NK-92 treated with Interleukin-12 subunit alpha and Interleukin-12 subunit beta, amount 100 ng/mL, for 24 hours (cell line): ENCODE data around the gene DGCR8.

Source experiments
- DNase-seq: peaks from one replicate; lab custom pipeline; 2025; lab: John Stamatoyannopoulos, UW

The DGCR8 gene

DNA sequence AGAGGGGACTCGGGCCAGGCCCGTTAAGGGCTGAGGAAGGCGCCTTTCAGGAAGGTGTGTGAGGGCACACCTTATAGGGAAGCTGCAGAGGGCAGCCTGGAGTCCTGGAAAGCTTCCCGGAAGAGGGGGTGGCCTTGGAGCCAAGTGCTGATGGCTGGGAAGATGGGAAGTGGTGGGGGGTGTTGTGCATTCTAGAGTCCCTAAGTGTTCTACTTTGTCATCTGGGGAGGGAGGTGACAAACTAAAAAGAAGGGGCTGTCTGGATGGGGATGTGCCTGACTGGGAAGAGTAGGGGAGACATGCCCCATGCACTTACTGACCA is 58.3 kb downstream of the DGCR8 start:
- no peak for DNase-seq

DNA sequence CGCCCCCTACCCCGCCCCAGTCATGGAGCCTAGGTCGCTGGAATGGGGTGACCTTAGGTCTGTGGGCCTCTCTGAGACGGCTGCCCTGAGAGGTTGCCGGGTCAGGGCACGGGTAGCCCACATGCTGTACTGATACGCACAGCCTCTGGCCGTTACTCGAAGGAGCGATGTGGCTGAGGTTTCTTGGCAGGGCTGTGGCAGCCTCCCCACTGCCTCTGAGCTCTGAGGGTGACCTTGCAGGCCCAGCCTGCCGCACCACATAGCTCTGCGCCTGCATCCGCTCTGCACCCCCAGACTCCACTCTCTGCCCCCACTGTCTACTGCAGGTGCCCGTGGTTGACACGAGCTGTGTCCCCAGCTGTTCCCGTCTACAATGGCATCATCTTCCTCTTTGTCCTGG is 58.8 kb downstream of the DGCR8 start:
- no peak for DNase-seq

DNA sequence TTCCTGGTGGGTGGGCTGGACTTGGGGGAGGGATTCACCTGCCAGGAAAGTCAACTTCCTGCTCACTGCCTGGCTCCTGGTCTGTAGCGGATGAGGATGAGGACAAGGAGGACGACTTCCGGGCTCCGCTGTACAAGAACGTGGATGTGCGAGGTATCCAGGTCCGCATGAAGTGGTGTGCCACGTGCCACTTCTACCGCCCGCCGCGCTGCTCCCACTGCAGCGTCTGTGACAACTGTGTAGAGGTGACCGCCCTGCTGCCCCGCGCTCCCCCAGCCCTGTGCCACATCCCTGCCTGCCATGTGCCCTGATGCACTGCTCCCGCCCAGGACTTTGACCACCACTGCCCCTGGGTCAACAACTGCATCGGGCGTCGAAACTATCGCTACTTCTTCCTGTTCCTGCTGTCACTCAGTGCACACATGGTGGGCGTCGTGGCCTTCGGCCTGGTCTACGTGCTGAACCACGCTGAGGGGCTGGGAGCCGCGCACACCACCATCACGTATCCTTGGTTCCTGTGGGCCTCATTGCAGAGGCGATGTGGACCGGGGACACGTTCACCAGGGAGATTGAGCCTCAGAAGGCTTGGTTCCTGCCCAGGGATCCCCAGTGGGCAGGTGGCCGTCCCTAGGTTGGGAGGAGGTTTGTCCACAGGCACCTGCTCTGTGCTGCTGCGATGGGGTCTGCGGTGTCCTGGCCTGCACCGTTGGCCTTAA is 59.5 kb downstream of the DGCR8 start:
- DNase-seq, result no peak

DNA sequence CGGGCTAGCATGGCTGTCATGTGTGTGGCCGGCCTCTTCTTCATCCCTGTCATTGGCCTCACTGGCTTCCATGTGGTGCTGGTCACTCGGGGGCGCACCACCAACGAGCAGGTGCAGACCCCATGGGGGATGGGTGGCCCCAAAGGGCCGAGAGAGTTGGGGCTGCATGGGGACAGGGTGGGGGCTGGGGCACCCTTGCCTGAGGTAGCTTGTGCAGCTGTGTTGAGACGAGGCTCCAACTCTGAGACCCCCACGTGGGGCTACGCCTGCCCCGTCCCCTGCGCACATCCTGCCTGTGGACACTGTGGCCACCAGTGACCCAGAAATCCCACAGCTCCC is 60.0 kb downstream of the DGCR8 start:
- no peak for DNase-seq

DNA sequence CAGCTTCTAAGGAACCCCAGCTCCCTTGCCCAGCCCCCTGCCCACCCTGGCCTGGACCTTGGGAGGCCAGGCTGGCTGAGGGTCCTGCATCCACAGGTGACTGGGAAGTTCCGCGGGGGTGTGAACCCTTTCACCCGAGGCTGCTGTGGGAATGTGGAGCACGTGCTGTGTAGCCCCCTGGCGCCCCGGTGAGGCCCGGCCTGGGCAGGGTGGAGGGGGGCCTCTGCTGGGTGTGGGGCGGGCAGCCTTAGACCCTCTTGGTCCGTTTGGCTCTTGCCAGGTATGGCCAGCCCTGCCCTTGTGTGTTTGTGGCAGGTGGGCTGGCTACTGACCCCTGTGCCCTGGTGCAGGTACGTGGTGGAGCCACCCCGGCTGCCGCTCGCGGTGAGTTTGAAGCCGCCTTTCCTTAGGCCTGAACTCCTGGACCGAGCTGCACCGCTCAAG is 60.5 kb downstream of the DGCR8 start:
- DNase-seq, result no peak

DNA sequence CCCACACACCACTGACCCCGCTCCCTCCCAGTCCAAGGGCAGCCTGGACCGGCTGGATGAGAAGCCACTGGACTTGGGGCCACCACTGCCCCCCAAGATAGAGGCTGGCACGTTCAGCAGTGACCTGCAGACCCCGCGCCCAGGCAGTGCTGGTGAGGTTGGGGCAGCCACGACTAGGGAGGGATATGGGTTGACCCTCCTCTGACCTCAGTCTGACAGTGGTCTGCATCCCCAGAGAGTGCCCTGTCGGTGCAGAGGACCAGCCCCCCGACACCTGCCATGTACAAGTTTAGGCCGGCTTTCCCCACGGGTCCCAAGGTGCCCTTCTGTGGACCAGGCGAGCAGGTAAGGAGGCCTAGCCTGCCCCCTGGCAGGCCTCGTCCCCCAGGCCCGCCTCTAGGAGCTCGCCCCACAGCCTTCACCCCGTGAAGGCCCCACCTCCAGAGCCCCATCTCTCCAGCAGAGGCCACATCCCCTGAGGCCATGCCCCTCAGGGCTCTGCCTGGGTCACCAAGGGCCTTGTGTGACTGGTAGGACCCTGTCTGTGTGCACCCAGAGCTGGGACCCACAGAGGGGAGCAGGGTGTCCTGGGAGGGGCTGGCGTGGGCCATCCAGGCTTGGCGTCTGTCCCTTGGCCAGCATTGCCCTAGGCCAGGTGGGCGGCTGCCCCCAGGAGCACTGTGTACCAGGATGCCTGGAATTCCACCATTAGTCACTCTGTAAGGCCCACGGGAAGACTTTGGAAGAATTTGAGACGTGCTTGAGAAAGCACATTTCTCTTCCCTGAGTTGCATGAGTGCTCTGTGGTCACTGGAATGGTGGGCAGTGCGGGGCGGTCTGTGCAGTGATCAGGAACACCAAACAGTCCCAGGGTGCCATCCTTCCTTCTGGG is 61.4 kb downstream of the DGCR8 start:
- DNase-seq, result no peak

DNA sequence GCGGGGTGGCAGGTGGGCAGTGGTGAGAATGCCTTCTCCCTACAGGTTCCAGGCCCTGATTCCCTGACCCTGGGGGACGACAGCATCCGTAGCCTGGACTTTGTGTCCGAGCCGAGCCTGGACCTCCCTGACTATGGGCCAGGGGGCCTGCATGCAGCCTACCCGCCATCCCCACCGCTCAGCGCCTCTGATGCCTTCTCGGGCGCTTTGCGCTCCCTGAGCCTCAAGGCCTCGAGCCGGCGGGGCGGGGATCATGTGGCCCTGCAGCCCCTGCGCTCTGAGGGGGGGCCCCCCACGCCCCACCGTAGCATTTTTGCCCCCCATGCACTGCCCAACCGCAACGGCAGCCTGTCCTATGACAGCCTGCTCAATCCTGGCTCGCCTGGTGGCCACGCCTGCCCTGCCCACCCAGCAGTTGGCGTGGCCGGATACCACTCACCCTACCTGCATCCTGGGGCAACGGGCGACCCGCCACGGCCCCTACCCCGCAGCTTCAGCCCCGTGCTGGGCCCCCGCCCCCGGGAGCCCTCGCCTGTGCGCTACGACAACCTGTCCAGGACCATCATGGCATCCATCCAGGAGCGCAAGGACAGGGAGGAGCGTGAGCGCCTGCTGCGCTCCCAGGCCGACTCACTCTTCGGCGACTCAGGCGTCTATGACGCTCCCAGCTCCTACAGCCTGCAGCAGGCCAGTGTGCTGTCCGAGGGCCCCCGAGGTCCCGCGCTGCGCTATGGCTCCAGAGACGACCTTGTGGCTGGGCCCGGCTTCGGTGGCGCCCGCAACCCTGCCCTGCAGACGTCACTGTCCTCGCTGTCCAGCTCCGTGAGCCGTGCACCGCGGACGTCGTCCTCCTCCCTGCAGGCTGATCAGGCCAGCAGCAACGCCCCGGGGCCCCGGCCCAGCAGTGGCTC is 62.9 kb downstream of the DGCR8 start:
- DNase-seq, result no peak

DNA sequence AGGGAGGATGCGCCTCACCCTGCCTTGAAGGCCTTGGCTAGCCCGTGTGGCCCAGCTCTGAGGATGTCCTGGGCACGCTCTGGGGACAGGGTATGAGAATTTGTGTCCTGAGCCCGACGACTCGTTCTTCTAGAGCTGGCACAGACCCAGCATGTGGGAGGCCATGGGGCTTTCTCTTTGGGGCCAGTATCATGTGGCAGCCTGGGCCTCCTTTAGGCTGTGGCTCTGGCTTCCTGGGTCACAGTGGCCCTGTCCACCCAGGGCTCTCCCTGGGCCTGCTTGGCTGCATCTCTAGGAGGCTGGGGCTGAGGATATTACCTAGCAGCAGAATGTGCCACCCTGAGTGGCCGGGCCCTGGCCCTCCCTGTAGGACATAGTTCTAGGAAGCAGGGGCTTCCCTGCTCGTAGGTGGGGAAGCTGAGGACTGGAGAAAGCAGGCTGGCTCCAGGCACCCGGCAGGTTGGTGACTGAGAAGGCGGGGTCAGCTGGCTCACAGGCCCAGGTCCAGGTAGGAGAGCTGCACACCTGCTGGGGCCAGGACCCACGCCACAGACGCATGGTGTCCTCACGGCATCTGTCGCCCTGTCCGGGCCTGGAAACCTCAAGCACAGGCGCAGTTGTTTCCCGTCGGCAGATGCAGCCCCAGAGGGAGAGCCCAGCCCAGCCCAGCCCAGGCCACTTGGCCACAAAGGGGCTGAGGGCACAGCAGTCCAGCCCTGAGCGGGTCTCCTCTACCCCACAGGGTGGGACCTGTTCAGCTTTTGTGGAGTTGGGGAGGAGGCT is 64.0 kb downstream of the DGCR8 start:
- no peak for DNase-seq

DNA sequence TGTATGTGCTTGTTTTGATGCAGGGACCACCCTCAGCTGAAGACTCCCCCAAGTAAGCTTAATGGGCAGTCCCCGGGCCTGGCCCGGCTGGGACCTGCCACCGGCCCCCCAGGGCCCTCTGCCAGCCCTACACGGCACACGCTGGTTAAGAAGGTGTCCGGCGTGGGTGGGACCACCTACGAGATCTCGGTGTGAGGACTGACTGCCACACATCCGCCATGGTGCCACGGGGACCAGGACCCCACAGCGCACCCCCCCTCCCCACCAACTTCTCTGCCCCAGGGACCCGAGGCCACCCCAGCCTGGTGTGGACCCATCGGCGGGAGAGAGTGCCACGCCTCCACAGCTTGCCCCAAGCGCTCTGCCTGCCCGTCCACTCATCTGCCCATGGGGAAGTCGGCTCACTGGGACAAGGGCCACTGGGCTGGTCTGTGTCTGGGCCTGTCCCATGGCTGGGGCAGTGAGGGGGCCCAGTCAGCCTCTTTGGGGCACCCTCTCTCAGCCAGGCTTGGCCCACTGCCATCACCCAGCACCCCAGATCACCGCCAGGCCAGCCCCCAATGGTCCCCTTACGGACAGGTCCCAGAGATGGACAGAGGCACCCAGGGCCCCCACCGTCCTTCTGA is 65.3 kb downstream of the DGCR8 start:
- DNase-seq, result no peak

DNA sequence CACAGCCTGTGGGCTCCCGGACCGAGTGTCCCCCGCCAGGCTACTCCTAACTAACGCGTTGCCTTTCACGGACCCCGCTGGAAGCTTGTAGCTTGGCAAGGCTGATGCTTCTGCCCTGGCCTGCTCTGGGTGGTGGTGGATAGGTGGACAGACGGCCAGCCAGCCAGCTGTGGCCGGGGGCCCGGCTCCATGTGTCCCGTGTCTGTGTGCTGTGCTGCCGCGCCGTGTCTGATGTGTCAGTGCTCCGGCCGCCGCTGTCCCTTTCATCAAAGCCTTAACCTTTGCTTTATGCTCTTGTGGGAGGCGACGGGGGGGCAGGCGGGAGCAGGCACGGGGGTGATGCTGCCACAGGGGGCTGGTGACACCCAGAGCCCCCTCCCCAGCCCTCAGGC is 65.8 kb downstream of the DGCR8 start:
- no peak for DNase-seq

DNA sequence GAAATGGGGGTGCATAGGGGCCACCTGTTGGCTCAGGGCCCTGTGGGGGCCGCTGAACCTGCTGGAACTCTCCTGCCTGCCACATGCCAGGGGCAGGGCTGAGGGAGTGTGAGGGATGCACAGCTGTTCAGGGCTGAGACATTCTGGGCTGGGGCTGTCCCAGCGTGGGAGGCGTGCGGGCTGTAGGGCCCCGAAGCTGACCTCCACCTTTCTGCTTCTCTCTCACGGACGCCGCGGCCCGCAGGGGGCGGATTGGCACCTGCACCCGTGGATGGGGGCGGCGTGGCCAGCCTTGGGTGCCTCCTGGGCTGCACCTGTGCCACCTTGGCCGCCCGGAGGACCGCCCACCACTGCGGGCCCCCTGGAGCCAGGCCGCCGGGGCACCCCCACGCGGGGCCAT is 66.7 kb downstream of the DGCR8 start:
- DNase-seq, result no peak

DNA sequence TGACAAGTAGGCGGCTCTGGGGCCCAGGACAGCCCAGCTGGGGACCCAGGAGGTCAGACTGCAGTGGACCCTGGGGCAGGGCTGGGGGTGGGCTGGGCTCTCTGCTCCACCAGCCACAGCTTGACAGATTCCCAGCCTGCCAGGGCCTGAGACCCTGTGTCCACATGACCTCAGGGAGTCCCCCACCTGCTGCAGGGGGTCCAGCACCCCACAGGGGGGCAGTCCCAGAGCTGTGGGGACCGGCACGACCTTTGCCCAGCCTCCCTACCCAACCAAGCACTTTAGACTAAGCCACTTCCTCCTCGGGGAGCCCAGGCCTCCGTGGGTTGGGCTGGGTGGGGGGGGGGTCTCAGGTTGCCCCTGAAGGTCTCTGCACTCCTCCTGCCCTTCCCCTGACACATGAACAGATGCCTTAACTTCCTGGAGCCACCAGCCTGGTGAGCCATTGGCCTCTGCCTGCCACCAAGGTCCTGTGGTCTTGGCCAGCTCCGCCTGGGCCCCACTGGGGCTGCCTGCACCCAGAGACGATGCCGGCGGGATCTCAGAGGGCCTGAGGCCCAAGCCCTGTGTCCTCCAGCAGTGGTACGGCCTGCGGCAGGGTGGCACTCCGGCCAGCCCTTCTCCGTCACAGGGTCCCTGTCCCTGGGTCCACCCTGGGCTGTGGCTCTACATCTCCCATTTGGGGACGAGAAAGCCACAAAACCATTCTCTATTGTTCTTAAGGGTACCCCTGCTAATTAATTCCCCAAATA is 67.4 kb downstream of the DGCR8 start:
- DNase-seq, result no peak

DNA sequence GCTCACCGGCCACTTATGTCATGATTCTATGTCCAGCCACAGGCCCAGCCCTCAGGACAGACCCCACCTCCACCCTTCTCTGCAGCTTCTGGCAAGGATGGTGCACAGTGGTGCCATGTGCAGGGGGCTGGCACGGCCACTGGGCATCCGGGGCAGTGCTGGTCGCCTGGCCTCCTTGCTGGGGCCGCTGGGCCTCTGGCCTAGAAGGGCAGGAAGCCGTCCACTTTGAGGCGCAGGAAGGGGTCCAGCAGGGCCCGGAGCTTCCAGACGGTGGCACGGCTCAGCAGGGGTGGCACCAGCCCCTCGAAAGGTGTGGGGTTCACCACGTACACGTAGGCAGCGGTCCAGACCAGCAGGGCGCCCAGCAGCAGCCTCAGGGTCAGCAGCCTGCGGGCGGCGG is 68.4 kb downstream of the DGCR8 start:
- no peak for DNase-seq

DNA sequence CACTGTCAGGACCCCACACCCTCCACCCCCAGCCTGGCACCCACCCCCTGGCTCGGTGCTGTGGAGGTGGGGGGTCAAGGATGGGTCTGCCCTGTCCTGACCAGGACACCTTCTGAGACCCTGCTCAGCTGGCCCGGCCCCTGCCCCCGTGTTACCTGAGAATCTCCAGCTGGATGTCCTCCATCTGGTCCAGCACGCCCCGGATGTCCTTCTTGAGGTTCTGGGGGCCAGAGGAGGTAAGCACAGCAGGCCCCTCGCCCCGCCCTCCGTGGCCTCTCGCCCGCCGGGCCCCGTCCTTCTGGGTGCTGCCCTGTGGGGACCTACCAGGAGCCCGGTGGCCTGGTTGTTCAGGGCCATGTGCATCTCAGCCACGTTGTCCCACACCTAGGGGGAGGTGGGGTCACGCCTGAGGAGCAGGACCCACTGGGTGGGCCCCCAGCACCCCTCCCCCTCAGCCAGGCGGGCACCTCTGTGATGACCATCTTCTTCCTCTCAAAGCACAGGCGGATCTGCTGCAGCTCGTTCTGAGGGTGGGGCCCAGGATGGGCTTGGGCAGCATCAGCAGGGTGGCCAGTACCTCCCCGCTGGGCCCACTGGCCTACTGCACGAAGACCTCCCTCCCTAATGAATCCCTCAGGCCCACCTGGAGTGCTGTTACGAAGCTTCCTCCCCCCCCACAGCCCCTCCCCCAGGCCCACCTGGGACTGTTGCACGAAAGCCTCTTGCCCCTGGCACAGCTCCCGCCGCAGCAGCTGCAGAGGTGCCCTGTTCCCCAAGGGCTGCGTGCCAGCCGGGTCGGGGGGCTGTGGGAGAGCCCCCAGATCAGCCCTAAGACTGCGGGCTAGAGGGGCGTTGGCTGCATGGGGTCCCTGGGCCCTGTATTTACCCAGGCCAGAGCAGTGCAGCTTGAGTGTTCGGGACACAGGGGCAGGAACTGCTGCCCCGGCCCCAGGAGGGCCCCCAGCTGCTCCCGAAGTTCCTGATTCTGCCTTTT is 69.5 kb downstream of the DGCR8 start:
- no peak for DNase-seq

DNA sequence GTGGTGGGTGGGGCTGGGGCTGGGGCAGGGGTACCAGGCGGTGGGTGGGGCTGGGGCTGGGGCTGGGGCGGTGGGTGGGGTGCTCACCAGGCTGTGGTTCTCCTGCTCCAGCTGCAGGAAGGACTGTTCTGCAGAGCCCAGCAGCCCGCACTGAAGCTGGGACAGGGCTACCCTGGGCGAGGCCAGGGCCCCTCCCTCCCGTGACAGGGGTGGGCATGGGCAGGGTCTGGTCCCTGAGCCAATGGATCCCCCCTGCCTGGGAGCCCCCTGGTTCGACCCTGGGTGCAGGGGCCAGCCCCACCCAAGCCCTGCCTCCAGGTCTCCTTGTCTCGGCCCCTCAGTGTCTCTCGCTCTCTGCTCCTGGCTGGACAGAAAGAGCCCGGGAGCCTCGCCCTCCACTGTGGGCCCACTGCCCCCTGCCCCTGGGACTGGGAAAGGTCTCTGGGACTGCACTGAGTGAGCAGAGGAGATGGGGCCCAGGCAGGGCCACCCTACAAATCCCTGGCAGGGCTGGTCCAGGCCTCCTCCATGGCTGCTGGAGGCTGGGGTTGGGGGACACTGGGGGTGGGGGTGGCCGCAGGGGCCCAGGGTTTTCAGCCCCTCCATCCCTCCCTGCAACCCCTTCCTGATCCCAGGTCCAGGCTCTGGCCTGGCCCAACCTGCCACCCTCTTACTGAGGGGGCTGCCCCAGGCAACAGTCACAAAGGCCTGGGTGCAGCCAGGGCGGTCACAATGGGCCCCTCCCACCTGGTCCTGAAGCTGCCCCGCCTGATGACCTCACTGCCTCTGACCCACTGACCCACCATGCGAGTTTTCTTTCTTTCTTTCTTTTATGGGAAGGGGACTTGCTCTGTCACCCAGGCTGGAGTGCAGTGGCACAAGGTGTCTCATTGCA is 70.6 kb downstream of the DGCR8 start, which contains the start of gene CCDC188:
Gene CCDC188, minus strand, starts transcription at position 675 of the 895 bp plus-strand sequence. Its CDS starts 69 bp downstream, at position 606.
- DNase-seq, result no peak

DNA sequence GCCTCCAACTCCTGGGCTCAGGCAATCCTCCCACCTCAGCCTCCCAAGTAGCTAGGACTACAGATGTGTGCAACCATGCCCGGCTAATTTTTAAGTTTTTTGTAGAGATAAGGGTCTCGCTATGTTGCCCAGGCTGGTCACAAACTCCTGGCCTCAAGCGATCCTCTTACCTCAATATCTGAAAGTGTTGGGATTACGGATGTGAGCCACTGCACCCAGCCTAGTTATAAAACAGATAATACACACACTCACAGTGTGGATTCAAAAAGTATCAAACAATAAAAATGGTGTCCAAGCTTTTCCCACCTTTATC is 71.2 kb downstream of the DGCR8 start:
- no peak for DNase-seq

DNA sequence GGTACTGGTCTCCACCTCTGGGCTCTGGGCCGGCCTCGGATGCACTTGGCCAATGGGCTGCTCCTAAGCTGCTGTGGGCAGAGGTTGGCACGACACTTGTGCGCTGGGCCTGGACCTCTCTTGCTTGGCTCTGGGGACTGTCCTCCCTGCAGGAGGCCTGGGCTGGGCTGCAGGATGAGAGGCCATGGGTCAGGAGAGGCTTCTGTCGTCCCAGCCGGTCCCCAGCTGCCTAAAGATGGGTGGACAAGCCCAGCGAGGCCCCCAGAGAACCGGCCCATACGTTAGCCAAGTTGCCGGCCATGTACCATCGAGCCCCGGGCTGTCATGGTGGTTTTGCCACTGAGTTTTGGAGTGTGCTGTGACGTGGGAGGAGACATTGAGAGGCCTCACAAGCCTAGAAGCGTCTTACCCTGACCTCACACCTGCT is 72.4 kb downstream of the DGCR8 start:
- DNase-seq, result no peak

DNA sequence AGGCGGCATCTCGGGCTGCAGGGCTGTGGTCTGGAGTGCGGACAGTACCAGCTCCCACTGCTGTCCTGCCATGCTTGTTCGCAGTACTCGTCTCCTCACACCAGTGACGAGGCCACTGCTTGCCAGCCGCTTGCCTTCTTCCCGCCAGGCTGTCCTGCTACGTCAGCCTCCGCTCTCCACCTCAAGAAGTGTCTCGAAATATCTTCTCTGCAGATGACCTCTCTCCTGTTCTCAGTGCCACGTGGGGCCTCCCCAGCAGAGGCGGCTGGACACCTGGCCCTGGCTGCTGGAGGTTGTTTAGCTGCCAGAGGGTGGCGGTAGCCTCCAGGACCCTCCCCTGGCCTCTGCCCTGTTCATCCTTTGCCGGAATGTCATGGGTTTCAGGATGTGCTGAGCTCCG is 73.9 kb downstream of the DGCR8 start:
- DNase-seq, result no peak
